ENCODE measurements around the gene ZNF470.
A peak's percentile ranks its signal among the peaks of the same experiment; 100 is the strongest.

Gene ZNF470

DNA sequence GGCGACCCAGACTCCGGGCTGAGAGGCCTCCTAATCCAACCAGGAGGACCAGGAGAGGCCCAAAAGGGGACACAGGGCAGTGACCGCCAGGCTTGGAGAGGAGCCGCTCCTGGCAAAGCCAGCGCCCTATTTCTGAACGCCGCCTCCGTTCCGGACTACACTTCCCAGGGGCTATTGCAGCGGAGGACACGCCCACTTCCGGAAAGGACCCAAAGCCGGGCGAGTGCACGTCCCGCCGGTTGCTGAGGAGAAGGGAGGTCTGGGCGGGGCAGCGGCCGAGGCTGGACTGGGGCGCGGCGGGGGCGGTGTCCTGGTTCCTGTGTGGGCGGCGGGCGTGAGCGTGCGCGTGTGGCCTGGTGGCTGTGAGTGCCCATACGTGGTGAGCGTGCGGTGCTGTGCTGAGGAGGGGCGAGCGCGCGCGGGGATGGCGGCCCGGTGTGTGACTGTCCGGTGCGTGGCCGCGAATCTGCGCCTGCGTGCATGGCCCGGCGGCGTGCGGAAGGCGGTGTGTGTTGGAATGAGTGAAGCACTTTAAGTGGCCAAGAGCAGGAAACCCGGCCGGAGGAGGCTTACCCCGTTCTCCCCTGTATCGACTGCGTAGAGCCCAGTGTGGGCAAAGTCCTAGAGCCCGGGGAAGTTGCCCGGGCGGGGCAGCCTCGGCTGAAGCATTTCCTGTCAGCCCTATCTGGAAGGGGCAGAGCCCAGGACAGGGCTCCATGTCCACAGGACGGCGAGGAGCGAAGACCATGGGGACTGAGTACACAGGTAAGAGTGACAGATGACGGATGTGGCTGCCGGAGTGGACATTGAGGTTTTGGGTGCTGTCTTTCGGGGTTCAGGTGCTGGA lies at the start of gene ZNF470:
Gene ZNF470, plus strand, starts transcription at position 195 of the 847 bp plus-strand sequence. CDS start 2,844 bp downstream, outside the sequence.
- peak; percentile 95 for ATAC-seq (ENCODE audit: low read depth)
- H3K4me3 ChIP-seq (ENCODE audit: severe bottlenecking) = peak within 1 kb of the TSS; percentile 70
- peak within 1 kb of the TSS; percentile 38 for H3K27ac ChIP-seq (ENCODE audit: poor library complexity, severe bottlenecking)

DNA sequence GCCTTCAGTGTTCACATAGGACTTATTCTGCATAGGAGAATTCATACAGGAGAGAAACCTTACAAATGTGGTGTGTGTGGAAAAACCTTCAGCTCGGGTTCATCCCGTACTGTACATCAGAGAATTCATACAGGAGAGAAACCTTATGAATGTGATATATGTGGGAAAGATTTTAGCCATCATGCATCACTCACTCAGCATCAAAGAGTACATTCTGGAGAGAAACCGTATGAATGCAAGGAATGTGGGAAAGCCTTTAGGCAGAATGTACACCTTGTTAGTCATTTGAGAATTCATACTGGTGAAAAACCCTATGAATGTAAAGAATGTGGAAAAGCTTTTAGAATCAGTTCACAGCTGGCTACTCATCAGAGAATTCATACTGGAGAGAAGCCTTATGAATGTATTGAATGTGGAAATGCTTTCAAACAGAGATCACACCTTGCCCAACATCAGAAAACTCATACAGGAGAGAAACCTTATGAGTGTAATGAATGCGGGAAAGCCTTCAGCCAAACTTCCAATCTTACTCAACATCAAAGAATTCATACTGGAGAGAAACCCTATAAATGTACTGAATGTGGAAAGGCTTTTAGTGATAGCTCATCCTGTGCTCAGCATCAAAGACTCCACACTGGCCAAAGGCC lies 41.9 kb upstream of the ZNF470 start:
- DNase-seq (ENCODE audit: low spot score) (no peak), ATAC-seq (ENCODE audit: low read depth) (no peak)
- TF ChIP-seq, protein P1, sequence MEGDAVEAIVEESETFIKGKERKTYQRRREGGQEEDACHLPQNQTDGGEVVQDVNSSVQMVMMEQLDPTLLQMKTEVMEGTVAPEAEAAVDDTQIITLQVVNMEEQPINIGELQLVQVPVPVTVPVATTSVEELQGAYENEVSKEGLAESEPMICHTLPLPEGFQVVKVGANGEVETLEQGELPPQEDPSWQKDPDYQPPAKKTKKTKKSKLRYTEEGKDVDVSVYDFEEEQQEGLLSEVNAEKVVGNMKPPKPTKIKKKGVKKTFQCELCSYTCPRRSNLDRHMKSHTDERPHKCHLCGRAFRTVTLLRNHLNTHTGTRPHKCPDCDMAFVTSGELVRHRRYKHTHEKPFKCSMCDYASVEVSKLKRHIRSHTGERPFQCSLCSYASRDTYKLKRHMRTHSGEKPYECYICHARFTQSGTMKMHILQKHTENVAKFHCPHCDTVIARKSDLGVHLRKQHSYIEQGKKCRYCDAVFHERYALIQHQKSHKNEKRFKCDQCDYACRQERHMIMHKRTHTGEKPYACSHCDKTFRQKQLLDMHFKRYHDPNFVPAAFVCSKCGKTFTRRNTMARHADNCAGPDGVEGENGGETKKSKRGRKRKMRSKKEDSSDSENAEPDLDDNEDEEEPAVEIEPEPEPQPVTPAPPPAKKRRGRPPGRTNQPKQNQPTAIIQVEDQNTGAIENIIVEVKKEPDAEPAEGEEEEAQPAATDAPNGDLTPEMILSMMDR (IDR thresholded peaks at IDR 0.05; ENCODE audit: poor library complexity, severe bottlenecking) = no peak
- H3K36me3 ChIP-seq (ENCODE audit: low read depth) = no peaks in the 10 kb centered on the region
- H3K4me1 ChIP-seq (ENCODE audit: insufficient read depth, poor library complexity, severe bottlenecking) = no peaks in the 10 kb centered on the region
- no peaks in the 10 kb centered on the region for H3K27me3 ChIP-seq (ENCODE audit: insufficient read depth, poor library complexity, severe bottlenecking)
- no peak overlapping the region for H3K4me3 ChIP-seq (ENCODE audit: severe bottlenecking)
- no peak overlapping the region for H3K27ac ChIP-seq (ENCODE audit: poor library complexity, severe bottlenecking)
- peaks cover 34% of the 10 kb centered on the region for H3K9me3 ChIP-seq (ENCODE audit: severe bottlenecking)

More for the DNA sequence above, at the start of gene ZNF470:
- TF ChIP-seq, protein P1 (IDR thresholded peaks at IDR 0.05; ENCODE audit: poor library complexity, severe bottlenecking) = no peak
- Histone ChIP-seq H3K9me3 (ENCODE audit: severe bottlenecking) (peaks cover 26% of the 10 kb centered on the region), H3K36me3 (ENCODE audit: low read depth) (peaks cover 16% of the 10 kb centered on the region), H3K4me1 (ENCODE audit: insufficient read depth, poor library complexity, severe bottlenecking) (no peaks in the 10 kb centered on the region), H3K27me3 (ENCODE audit: insufficient read depth, poor library complexity, severe bottlenecking) (no peaks in the 10 kb centered on the region)
- peak; percentile 89 for DNase-seq (ENCODE audit: low spot score)

DNA sequence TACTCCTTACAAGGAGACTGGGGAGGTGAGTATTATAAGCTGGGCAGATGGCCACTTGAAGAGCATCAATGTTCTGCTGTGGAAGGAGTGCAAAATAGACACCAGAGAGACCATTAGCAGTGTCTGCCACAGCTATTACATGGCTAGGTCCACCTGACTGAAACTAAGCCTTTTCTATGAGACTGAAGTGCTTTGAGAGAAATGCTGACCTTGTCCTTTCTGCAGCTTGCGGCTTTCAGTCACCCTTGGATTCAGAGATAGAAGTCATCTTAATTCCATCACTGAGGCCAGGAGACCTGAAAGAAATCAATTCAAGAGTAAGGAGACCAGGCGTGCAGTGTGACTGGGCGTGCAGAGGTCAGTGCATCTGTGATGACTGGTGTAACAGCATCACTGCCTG lies 29.8 kb upstream of the ZNF470 start:
- TF ChIP-seq, protein P1 (IDR thresholded peaks at IDR 0.05; ENCODE audit: poor library complexity, severe bottlenecking) = no peak
- no peak overlapping the region for H3K27ac ChIP-seq (ENCODE audit: poor library complexity, severe bottlenecking)
- H3K27me3 ChIP-seq (ENCODE audit: insufficient read depth, poor library complexity, severe bottlenecking) = no peaks in the 10 kb centered on the region
- H3K9me3 ChIP-seq (ENCODE audit: severe bottlenecking) = peaks cover 8% of the 10 kb centered on the region
- no peaks in the 10 kb centered on the region for H3K36me3 ChIP-seq (ENCODE audit: low read depth)
- ATAC-seq (ENCODE audit: low read depth) (no peak), DNase-seq (ENCODE audit: low spot score) (no peak)
- no peak overlapping the region for H3K4me3 ChIP-seq (ENCODE audit: severe bottlenecking)
- H3K4me1 ChIP-seq (ENCODE audit: insufficient read depth, poor library complexity, severe bottlenecking) = no peaks in the 10 kb centered on the region

DNA sequence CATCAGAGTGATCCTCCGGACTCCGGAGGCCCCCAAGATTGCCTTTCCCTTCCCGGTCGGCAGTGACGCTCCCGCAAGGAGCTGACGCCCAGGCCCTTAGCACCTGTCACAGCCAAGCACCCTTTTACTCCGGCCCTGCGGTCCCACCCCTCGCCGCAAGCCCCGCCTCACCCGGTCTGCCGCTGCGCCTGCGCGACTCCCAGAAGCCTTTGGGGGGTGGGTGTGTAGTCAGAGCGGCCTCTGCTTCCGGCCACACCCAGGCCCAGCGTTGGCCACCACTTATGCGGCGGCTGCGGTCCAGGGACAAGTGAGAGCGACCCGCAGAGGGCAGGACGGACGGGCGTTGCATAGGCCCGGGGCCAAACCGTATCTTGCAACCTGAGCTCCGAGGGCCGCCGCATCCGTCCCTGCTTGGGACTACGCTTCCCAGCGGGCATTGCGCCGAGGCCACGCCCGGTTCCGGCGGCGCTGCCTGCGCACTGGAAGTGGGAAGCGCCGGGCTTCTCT lies 29.0 kb upstream of the ZNF470 start:
- Histone ChIP-seq H3K9me3 (ENCODE audit: severe bottlenecking) (peaks cover 8% of the 10 kb centered on the region), H3K4me1 (ENCODE audit: insufficient read depth, poor library complexity, severe bottlenecking) (no peaks in the 10 kb centered on the region), H3K36me3 (ENCODE audit: low read depth) (0 out of 2 replicates have a peak, but pooled peaks cover 4% of the 10 kb centered on the region), H3K27me3 (ENCODE audit: insufficient read depth, poor library complexity, severe bottlenecking) (no peaks in the 10 kb centered on the region), H3K4me3 (ENCODE audit: severe bottlenecking) (peak overlapping the region; percentile 60), H3K27ac (ENCODE audit: poor library complexity, severe bottlenecking) (peak overlapping the region; percentile 75)
- TF ChIP-seq, protein P1 (IDR thresholded peaks at IDR 0.05; ENCODE audit: poor library complexity, severe bottlenecking) = no peak
- DNase-seq (ENCODE audit: low spot score) = peak; percentile 77
- ATAC-seq (ENCODE audit: low read depth) = peak; percentile 90
